ENCODE results near the gene VANGL1. TPM values are rescaled to one million over a fixed set of nuclear protein-coding genes. Genes with fewer than 3 reads are reported as not detected.
A peak's percentile ranks its signal among the peaks of the same experiment; 100 is the strongest.

VANGL1 gene
- total and polyA plus RNA-seq, 2 of the 13 experiments (the other 11 are each of a cell fraction or from before 2014, with no cell fraction given): 5.3 to 9.4 TPM

GRCh38 chr1:115642168-115643072 is 650 bp downstream of the VANGL1 start (continued):
- TF ChIP-seq TSC22D2 (CRISPR knock-in tag; IDR thresholded peaks at IDR 0.05; ENCODE audit: borderline replicate concordance): no peak
- no peak for TF ChIP-seq KLF11 (CRISPR knock-in tag; IDR thresholded peaks at IDR 0.05)
- no peak for TF ChIP-seq KDM6A (CRISPR knock-in tag; IDR thresholded peaks at IDR 0.05; ENCODE audit: low read depth)
- TF ChIP-seq JARID2 (CRISPR knock-in tag; IDR thresholded peaks at IDR 0.05; ENCODE audit: insufficient replicate concordance): no peak
- no peak; the same call in 1 of the 2 replicates for TF ChIP-seq KLF6 (CRISPR knock-in tag; IDR thresholded peaks at IDR 0.05)
- no peak for TF ChIP-seq CREB1 (IDR thresholded peaks at IDR 0.05)
- no peak for TF ChIP-seq CREB1 (CRISPR knock-in tag; IDR thresholded peaks at IDR 0.05)
- peak; percentile 95 for TF ChIP-seq ZNF777 (CRISPR knock-in tag; IDR thresholded peaks at IDR 0.05)
- no peak for TF ChIP-seq DZIP1 (CRISPR knock-in tag; IDR thresholded peaks at IDR 0.05)
- no peak for TF ChIP-seq ZNF331 (CRISPR knock-in tag; IDR thresholded peaks at IDR 0.05)
- TF ChIP-seq SIN3B (IDR thresholded peaks at IDR 0.05; ENCODE audit: low read length): no peak
- no peak for TF ChIP-seq TFDP1 (CRISPR knock-in tag; IDR thresholded peaks at IDR 0.05; ENCODE audit: borderline replicate concordance)
- TF ChIP-seq MYNN (CRISPR knock-in tag; IDR thresholded peaks at IDR 0.05; ENCODE audit: low read depth): no peak
- TF ChIP-seq ZBTB3 (CRISPR knock-in tag; IDR thresholded peaks at IDR 0.05; ENCODE audit: borderline replicate concordance, low read depth): no peak
- TF ChIP-seq PRDM4 (CRISPR knock-in tag; IDR thresholded peaks at IDR 0.05; ENCODE audit: borderline replicate concordance): no peak
- TF ChIP-seq FOXO1 (CRISPR knock-in tag; IDR thresholded peaks at IDR 0.05): no peak
- TF ChIP-seq ZC3H4 (CRISPR knock-in tag; IDR thresholded peaks at IDR 0.05; ENCODE audit: borderline replicate concordance): no peak
- TF ChIP-seq ZNF160 (CRISPR knock-in tag; IDR thresholded peaks at IDR 0.05): no peak
- no peak for TF ChIP-seq ZNF180 (CRISPR knock-in tag; IDR thresholded peaks at IDR 0.05; ENCODE audit: borderline replicate concordance, low read depth)
- TF ChIP-seq ZMYM2 (CRISPR knock-in tag; IDR thresholded peaks at IDR 0.05): no peak
- TF ChIP-seq MAFG (CRISPR knock-in tag; IDR thresholded peaks at IDR 0.05): no peak
- TF ChIP-seq FOXK1 (CRISPR knock-in tag; IDR thresholded peaks at IDR 0.05; ENCODE audit: borderline replicate concordance, low read depth): no peak; the same call in 1 of the 2 replicates
- no peak for TF ChIP-seq FOXA1 (IDR thresholded peaks at IDR 0.05)
- TF ChIP-seq FOXA1 (CRISPR knock-in tag; IDR thresholded peaks at IDR 0.05): no peak
